Mesendoderm (in vitro differentiated cells): Measurements from ENCODE around the gene RGPD8.

Experiments
- DNase-seq: peaks from one replicate; pipeline ENCODE4 v3.0.0; 2013
- H2AK5ac ChIP-seq: 2 replicates; pipeline ENCODE4 v1.6.1; 2013; ENCODE audit warnings: low read length, inconsistent platforms
- H2BK120ac ChIP-seq: 2 replicates; pipeline ENCODE4 v1.6.1; 2013; ENCODE audit warnings: low read depth, mild to moderate bottlenecking, low read length, moderate library complexity, mixed read lengths
- H2BK15ac ChIP-seq: replicated peaks from 2 replicates; pipeline ENCODE4 v1.6.1; 2013; ENCODE audit warnings: low read depth, mild to moderate bottlenecking, moderate library complexity
- H2BK5ac ChIP-seq: 2 replicates; pipeline ENCODE4 v1.6.1; 2013; ENCODE audit warnings: low read length, inconsistent platforms
- H3K18ac ChIP-seq: 2 replicates; pipeline ENCODE4 v1.6.1; 2013; ENCODE audit warnings: mild to moderate bottlenecking, low read length, mixed read lengths
- H3K23ac ChIP-seq: one replicate; pipeline ENCODE4 v1.6.1; 2013; ENCODE audit warnings: low read length
- H3K27ac ChIP-seq: 2 replicates; pipeline ENCODE4 v1.5.1; 2013; ENCODE audit warnings: low read depth, mild to moderate bottlenecking, inconsistent platforms, low read length, moderate library complexity
- H3K27me3 ChIP-seq: 2 replicates; pipeline ENCODE4 v1.6.1; 2013; ENCODE audit warnings: low read length, control low read depth, mild to moderate bottlenecking, inconsistent platforms; ENCODE audit not compliant: insufficient read depth, poor library complexity
- H3K36me3 ChIP-seq: 2 replicates; pipeline ENCODE4 v1.6.1; 2013; ENCODE audit warnings: low read length, inconsistent platforms; ENCODE audit not compliant: control insufficient read depth, insufficient read depth
- H3K4ac ChIP-seq: one replicate; pipeline ENCODE4 v1.6.1; 2013; ENCODE audit warnings: low read depth, mild to moderate bottlenecking, low read length, moderate library complexity
- H3K4me1 ChIP-seq: 2 replicates; pipeline ENCODE4 v1.6.1; 2013; ENCODE audit warnings: low read depth, low read length, inconsistent platforms; ENCODE audit not compliant: control insufficient read depth
- H3K4me2 ChIP-seq: 2 replicates; pipeline ENCODE4 v1.6.1; 2013; ENCODE audit warnings: low read length
- H3K4me3 ChIP-seq: 2 replicates; pipeline ENCODE4 v1.5.1; 2013; ENCODE audit warnings: mild to moderate bottlenecking, low read length
- H3K56ac ChIP-seq: one replicate; pipeline ENCODE4 v1.6.1; 2013; ENCODE audit warnings: low read length
- H3K79me1 ChIP-seq: 2 replicates; pipeline ENCODE4 v1.6.1; 2013; ENCODE audit warnings: low read length, inconsistent platforms
- H3K79me2 ChIP-seq: 2 replicates; pipeline ENCODE4 v1.6.1; 2013; ENCODE audit warnings: mild to moderate bottlenecking, low read length; ENCODE audit not compliant: control insufficient read depth, insufficient read depth
- H3K9ac ChIP-seq: 2 replicates; pipeline ENCODE4 v1.6.1; 2013; ENCODE audit warnings: low read length, inconsistent platforms
- H4K5ac ChIP-seq: one replicate; pipeline ENCODE4 v1.6.1; 2013; ENCODE audit warnings: low read length
- H4K8ac ChIP-seq: one replicate; pipeline ENCODE4 v1.6.1; 2013; ENCODE audit warnings: low read depth, mild to moderate bottlenecking, control low read depth, low read length, moderate library complexity
- WGBS: extraction: QIAGEN DNeasy Blood & Tissue Kit; methylation state at CpG from one replicate; pipeline ENCODE4 v1.1.7; 2013; ENCODE audit warnings: low lambda C conversion rate, missing lambda C conversion rate; ENCODE audit not compliant: insufficient coverage; ENCODE audit errors: extremely low coverage; 5-methylcytosine and 5-hydroxymethylcytosine counted together

RGPD8 gene

GRCh38 chr2:112345030-112346027 lies 88.1 kb downstream of the RGPD8 start:
- Histone ChIP-seq H3K56ac (no peak overlapping the region), H3K4me3 (no peak overlapping the region), H3K27me3 (no peaks in the 10 kb centered on the region), H2BK15ac (no peak overlapping the region), H4K8ac (no peak overlapping the region), H3K18ac (no peak overlapping the region), H2BK5ac (no peak overlapping the region), H3K9ac (no peak overlapping the region), H2BK120ac (no peak overlapping the region), H3K79me2 (no peaks in the 10 kb centered on the region), H3K4ac (no peak overlapping the region), H2AK5ac (no peak overlapping the region), H3K27ac (no peak overlapping the region), H4K5ac (no peak overlapping the region), H3K79me1 (no peaks in the 10 kb centered on the region), H3K23ac (no peak overlapping the region), H3K4me2 (no peak overlapping the region), H3K4me1 (peaks cover 2% of the 10 kb centered on the region), H3K36me3 (no peaks in the 10 kb centered on the region)
- no CpG with 5 or more reads among the region's 30 CpGs for WGBS
- peak; percentile 12 for DNase-seq

- Histone ChIP-seq H4K8ac (no peak overlapping the region), H3K4ac (no peak overlapping the region), H2BK5ac (no peak overlapping the region), H4K5ac (no peak overlapping the region), H3K9ac (no peak overlapping the region), H3K4me1 (peaks cover 2% of the 10 kb centered on the region), H3K56ac (peak overlapping the region; percentile 22), H3K18ac (no peak overlapping the region), H2BK15ac (no peak overlapping the region), H3K79me1 (no peaks in the 10 kb centered on the region), H3K79me2 (no peaks in the 10 kb centered on the region), H2AK5ac (no peak overlapping the region), H3K4me2 (no peak overlapping the region), H3K23ac (no peak overlapping the region), H3K36me3 (no peaks in the 10 kb centered on the region), H3K4me3 (no peak overlapping the region), H3K27ac (no peak overlapping the region), H3K27me3 (no peaks in the 10 kb centered on the region), H2BK120ac (no peak overlapping the region)
- WGBS = no CpG with 5 or more reads among the region's 1 CpG
- DNase-seq = peak; percentile 73
These were observed 89.4 kb downstream of the RGPD8 start for GRCh38 chr2:112343827-112344585.

- Histone ChIP-seq H3K27me3 (no peaks in the 10 kb centered on the region), H3K79me2 (no peaks in the 10 kb centered on the region), H2BK15ac (no peak overlapping the region), H4K5ac (no peak overlapping the region), H3K56ac (no peak overlapping the region), H3K27ac (no peak overlapping the region), H2BK120ac (no peak overlapping the region), H3K9ac (no peak overlapping the region), H4K8ac (no peak overlapping the region), H3K4ac (no peak overlapping the region), H2BK5ac (no peak overlapping the region), H3K4me2 (no peak overlapping the region), H2AK5ac (no peak overlapping the region), H3K18ac (no peak overlapping the region), H3K23ac (no peak overlapping the region), H3K79me1 (no peaks in the 10 kb centered on the region), H3K4me3 (no peak overlapping the region), H3K4me1 (peaks cover 2% of the 10 kb centered on the region), H3K36me3 (no peaks in the 10 kb centered on the region)
- no CpG with 5 or more reads among the region's 2 CpGs for WGBS
- no peak for DNase-seq
These were observed 91.3 kb downstream of the RGPD8 start for GRCh38 chr2:112342067-112342550.

- H3K4me3 ChIP-seq = no peak overlapping the region
- no peaks in the 10 kb centered on the region for H3K27me3 ChIP-seq
- H3K4me2 ChIP-seq = no peak overlapping the region
- no peak overlapping the region for H2BK5ac ChIP-seq
- DNase-seq = no peak
- H4K8ac ChIP-seq = no peak overlapping the region
- no peak overlapping the region for H3K4ac ChIP-seq
- H3K9ac ChIP-seq = no peak overlapping the region
- no peak overlapping the region for H3K27ac ChIP-seq
- peaks cover 2% of the 10 kb centered on the region for H3K4me1 ChIP-seq
- H3K23ac ChIP-seq = no peak overlapping the region
- no peak overlapping the region for H4K5ac ChIP-seq
- no peaks in the 10 kb centered on the region for H3K36me3 ChIP-seq
- no peak overlapping the region for H2AK5ac ChIP-seq
- H3K56ac ChIP-seq = no peak overlapping the region
- no peaks in the 10 kb centered on the region for H3K79me1 ChIP-seq
- H2BK15ac ChIP-seq = no peak overlapping the region
- H2BK120ac ChIP-seq = no peak overlapping the region
- H3K18ac ChIP-seq = no peak overlapping the region
- no peaks in the 10 kb centered on the region for H3K79me2 ChIP-seq
- WGBS = no CpG with 5 or more reads among the region's 9 CpGs
These were observed 92.8 kb downstream of the RGPD8 start for GRCh38 chr2:112340475-112341267.

DNA sequence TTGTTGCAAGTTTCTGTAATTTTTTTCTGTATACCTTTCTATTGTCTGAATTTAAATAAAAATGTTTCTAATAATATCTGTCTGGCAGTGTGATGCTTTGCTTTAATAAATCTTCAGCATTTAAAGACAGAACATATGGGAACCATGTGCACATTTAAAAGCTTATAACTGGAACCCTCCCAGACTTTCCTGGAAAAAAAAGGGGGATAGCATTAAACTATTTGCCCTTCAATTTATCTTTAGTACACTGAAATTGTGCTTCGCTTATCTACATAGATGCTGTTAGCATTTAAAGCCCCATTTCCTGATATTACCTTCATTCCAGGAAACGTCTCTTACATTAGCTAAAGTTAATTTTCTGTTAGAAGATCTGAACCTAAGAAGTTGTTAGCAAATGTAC lies 93.5 kb downstream of the RGPD8 start:
- no peak overlapping the region for H3K4me2 ChIP-seq
- no peak overlapping the region for H4K5ac ChIP-seq
- no peak overlapping the region for H2BK15ac ChIP-seq
- no peak for DNase-seq
- no peak overlapping the region for H3K18ac ChIP-seq
- no peaks in the 10 kb centered on the region for H3K36me3 ChIP-seq
- H3K23ac ChIP-seq = no peak overlapping the region
- no peaks in the 10 kb centered on the region for H3K27me3 ChIP-seq
- no peak overlapping the region for H4K8ac ChIP-seq
- no peak overlapping the region for H3K4ac ChIP-seq
- no peak overlapping the region for H3K4me3 ChIP-seq
- H3K56ac ChIP-seq = no peak overlapping the region
- H3K27ac ChIP-seq = no peak overlapping the region
- H3K9ac ChIP-seq = no peak overlapping the region
- H2AK5ac ChIP-seq = no peak overlapping the region
- no CpG with 5 or more reads among the region's 2 CpGs for WGBS
- peaks cover 2% of the 10 kb centered on the region for H3K4me1 ChIP-seq
- H3K79me2 ChIP-seq = no peaks in the 10 kb centered on the region
- no peaks in the 10 kb centered on the region for H3K79me1 ChIP-seq
- no peak overlapping the region for H2BK5ac ChIP-seq
- no peak overlapping the region for H2BK120ac ChIP-seq
